ENCODE data around the gene RPEL1.

The RPEL1 gene

DNA sequence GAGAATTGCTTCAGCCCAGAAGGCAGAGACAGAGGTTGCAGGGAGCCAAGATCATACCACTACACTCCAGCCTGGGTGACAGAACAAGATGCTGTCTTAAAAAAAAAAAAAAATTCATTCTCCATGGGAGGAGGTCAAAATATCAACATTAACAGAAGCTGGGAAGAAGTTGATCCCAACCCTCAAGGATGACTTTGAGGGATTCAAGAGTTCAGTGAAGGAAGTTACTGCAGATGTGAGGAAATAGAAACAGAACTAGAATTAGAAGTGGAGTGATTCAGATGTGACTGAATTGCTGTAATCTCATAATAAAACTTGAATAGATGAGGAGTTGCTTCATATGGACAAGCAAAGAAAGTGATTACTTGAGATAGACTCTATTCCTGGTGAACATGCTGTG lies 19.7 kb upstream of the RPEL1 start:
- no peaks in the 10 kb centered on the region for H3K36me3 ChIP-seq (ENCODE audit: control insufficient read depth, insufficient read depth, low read length)
- H3K4me1 ChIP-seq, result no peaks in the 10 kb centered on the region
- H3K27ac ChIP-seq, result no peak overlapping the region
- H3K27me3 ChIP-seq (ENCODE audit: control insufficient read depth, insufficient read depth, low read length), result no peaks in the 10 kb centered on the region
- H2AFZ ChIP-seq, result no peak overlapping the region
- H3K79me2 ChIP-seq, result no peaks in the 10 kb centered on the region
- TF ChIP-seq, protein P1, sequence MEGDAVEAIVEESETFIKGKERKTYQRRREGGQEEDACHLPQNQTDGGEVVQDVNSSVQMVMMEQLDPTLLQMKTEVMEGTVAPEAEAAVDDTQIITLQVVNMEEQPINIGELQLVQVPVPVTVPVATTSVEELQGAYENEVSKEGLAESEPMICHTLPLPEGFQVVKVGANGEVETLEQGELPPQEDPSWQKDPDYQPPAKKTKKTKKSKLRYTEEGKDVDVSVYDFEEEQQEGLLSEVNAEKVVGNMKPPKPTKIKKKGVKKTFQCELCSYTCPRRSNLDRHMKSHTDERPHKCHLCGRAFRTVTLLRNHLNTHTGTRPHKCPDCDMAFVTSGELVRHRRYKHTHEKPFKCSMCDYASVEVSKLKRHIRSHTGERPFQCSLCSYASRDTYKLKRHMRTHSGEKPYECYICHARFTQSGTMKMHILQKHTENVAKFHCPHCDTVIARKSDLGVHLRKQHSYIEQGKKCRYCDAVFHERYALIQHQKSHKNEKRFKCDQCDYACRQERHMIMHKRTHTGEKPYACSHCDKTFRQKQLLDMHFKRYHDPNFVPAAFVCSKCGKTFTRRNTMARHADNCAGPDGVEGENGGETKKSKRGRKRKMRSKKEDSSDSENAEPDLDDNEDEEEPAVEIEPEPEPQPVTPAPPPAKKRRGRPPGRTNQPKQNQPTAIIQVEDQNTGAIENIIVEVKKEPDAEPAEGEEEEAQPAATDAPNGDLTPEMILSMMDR (IDR thresholded peaks at IDR 0.05), result no peak
- H3K9me3 ChIP-seq (ENCODE audit: control insufficient read depth, low read length), result no peaks in the 10 kb centered on the region
- H3K9ac ChIP-seq, result no peak overlapping the region
- H3K4me2 ChIP-seq (ENCODE audit: low read length), result no peak overlapping the region
- no peak overlapping the region for H3K4me3 ChIP-seq (ENCODE audit: low read depth, low read length)

DNA sequence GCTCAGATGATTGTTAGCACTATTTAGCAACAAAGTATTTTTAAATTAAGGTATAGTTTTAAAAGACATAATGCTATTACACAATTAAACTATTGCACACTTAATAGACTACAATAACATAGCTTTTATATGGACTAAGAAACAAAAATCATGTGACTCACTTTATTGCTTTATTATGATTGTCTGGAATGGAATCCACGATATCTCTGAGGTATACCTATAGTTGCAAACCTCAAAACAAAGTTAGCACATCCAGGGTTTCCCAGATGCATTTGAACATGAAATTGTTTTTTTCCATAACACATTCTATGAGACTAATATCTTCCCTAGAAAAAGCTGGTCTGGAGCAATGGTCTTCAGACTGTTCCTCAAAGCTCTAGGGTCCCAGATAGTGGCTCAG lies 18.3 kb upstream of the RPEL1 start:
- Histone ChIP-seq H3K36me3 (ENCODE audit: control insufficient read depth, insufficient read depth, low read length) (no peaks in the 10 kb centered on the region), H3K4me3 (ENCODE audit: low read depth, low read length) (no peak overlapping the region), H3K4me2 (ENCODE audit: low read length) (no peak overlapping the region), H3K9me3 (ENCODE audit: control insufficient read depth, low read length) (no peaks in the 10 kb centered on the region), H3K9ac (no peak overlapping the region), H2AFZ (no peak overlapping the region), H3K79me2 (no peaks in the 10 kb centered on the region), H3K27me3 (ENCODE audit: control insufficient read depth, insufficient read depth, low read length) (no peaks in the 10 kb centered on the region), H3K4me1 (no peaks in the 10 kb centered on the region), H3K27ac (no peak overlapping the region)
- TF ChIP-seq, protein P1 (IDR thresholded peaks at IDR 0.05), result no peak

DNA sequence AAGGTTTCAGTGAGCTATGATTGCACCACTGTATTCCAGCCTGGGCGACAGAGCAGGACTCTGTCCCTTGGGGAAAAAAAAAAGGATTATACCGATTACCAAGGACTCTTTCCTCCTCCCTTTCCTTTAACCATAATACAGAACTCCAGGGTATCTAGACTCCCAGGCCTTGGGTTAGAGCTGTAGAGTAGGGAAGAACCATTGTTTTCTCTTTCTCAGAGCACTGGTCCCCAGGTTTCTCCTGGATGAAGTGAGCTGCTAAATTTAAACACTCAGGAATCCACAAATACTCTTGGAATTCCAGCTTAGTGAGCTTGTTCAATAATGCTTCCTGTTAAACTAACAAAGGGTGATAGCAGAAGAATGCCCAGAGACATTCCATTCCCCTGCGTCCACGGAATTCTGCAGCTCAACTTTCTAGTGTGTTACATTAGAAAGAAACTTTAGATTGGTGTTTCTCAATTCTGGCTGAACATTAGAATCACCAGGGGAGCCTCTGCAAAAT lies 14.6 kb upstream of the RPEL1 start:
- Histone ChIP-seq H3K4me3 (ENCODE audit: low read depth, low read length) (no peak overlapping the region), H3K27me3 (ENCODE audit: control insufficient read depth, insufficient read depth, low read length) (no peaks in the 10 kb centered on the region), H3K9ac (no peak overlapping the region), H3K4me1 (no peaks in the 10 kb centered on the region), H3K27ac (no peak overlapping the region), H2AFZ (no peak overlapping the region), H3K9me3 (ENCODE audit: control insufficient read depth, low read length) (no peaks in the 10 kb centered on the region), H3K4me2 (ENCODE audit: low read length) (no peak overlapping the region), H3K79me2 (no peaks in the 10 kb centered on the region), H3K36me3 (ENCODE audit: control insufficient read depth, insufficient read depth, low read length) (no peaks in the 10 kb centered on the region)
- TF ChIP-seq, protein P1 (IDR thresholded peaks at IDR 0.05), result no peak

DNA sequence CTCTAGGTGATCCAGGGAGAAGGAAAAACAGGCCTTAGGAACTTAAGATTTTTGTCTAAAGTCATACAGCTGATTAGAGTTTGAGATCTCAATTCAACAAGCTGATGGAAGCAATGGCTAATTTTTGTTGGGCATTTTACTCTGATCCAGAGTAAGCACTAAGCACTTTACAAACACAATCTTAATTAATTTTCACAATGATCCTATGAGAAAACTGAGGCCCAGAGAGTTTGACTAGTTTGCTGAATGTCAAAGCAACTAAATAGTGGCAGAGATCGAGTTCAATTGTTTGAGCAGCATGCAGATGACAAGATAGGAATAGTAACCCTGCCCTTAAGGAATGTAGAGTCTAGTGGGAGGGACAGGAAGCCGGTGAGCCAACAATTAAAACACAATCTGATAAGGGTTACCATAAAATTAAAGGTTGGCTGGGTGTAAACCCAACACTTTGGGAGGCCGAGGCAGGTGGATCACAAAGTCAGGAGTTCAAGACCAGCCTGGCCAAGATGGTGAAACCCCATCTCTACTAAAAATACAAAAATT lies 13.5 kb upstream of the RPEL1 start:
- H3K4me3 ChIP-seq (ENCODE audit: low read depth, low read length), result no peak overlapping the region
- no peak overlapping the region for H3K4me2 ChIP-seq (ENCODE audit: low read length)
- H3K27me3 ChIP-seq (ENCODE audit: control insufficient read depth, insufficient read depth, low read length), result no peaks in the 10 kb centered on the region
- TF ChIP-seq, protein P1 (IDR thresholded peaks at IDR 0.05), result no peak
- H2AFZ ChIP-seq, result peak overlapping the region; percentile 20
- H3K9me3 ChIP-seq (ENCODE audit: control insufficient read depth, low read length), result no peaks in the 10 kb centered on the region
- H3K36me3 ChIP-seq (ENCODE audit: control insufficient read depth, insufficient read depth, low read length), result no peaks in the 10 kb centered on the region
- H3K9ac ChIP-seq, result no peak overlapping the region
- H3K4me1 ChIP-seq, result no peaks in the 10 kb centered on the region
- H3K27ac ChIP-seq, result no peak overlapping the region
- H3K79me2 ChIP-seq, result no peaks in the 10 kb centered on the region
